ENCODE measurements around the gene MRPS6. TPM values are rescaled to one million over a fixed set of nuclear protein-coding genes. Genes with fewer than 3 reads are reported as not detected.
A peak's percentile ranks its signal among the peaks of the same experiment; 100 is the strongest.

The MRPS6 gene
- total and polyA plus RNA-seq, 7 donors, result 41.0 to 118 (median 78.8) TPM

- TF ChIP-seq EP300 (IDR thresholded peaks at IDR 0.05) (no peak), POLR2A (IDR thresholded peaks at IDR 0.05) (no peak), POLR2AphosphoS5 (IDR thresholded peaks at IDR 0.05) (no peak), CTCF (IDR thresholded peaks at IDR 0.05) (no peak)
- no peaks in the 10 kb centered on the region for H3K27me3 ChIP-seq
- H3K36me3 ChIP-seq, result no peaks in the 10 kb centered on the region
- WGBS, 2 donors, result 93% methylated on average over 15 of the region's 15 CpGs
- intact Hi-C loops (cut with DNase I), result no loop called here
- peak; percentile 48 for DNase-seq
- no peak overlapping the region for H3K27ac ChIP-seq
- H3K9me3 ChIP-seq, result no peaks in the 10 kb centered on the region
- no peak overlapping the region for H3K4me3 ChIP-seq
- peaks cover 0 to 21% (median 12%) of the 10 kb centered on the region in 4 donors for H3K4me1 ChIP-seq
Measured at GRCh38 chr21:34185026-34185750, 111.8 kb downstream of the MRPS6 start.

- Histone ChIP-seq H3K27me3 (no peaks in the 10 kb centered on the region), H3K27ac (no peak overlapping the region), H3K36me3 (no peaks in the 10 kb centered on the region), H3K9me3 (no peaks in the 10 kb centered on the region), H3K4me1 (peaks cover 0 to 14% (median 9%) of the 10 kb centered on the region in 4 donors), H3K4me3 (no peak overlapping the region)
- no peak for TF ChIP-seq POLR2AphosphoS5 (IDR thresholded peaks at IDR 0.05)
- no peak for TF ChIP-seq POLR2A (IDR thresholded peaks at IDR 0.05)
- TF ChIP-seq EP300 (IDR thresholded peaks at IDR 0.05), result no peak
- TF ChIP-seq CTCF (IDR thresholded peaks at IDR 0.05), result no peak
- intact Hi-C loops (cut with DNase I), result no loop called here
- WGBS, 2 donors, result 85 to 90% methylated on average over 12 of the region's 12 CpGs
- no peak for DNase-seq
Measured at GRCh38 chr21:34186109-34186719, 112.8 kb downstream of the MRPS6 start.

GRCh38 chr21:34187935-34188334 lies 114.6 kb downstream of the MRPS6 start:
- no peaks in the 10 kb centered on the region for H3K27me3 ChIP-seq
- no peaks in the 10 kb centered on the region for H3K9me3 ChIP-seq
- WGBS, 2 donors, result 89 to 95% methylated on average over 6 of the region's 6 CpGs
- H3K36me3 ChIP-seq, result no peaks in the 10 kb centered on the region
- H3K4me1 ChIP-seq, result peaks cover 0 to 14% (median 9%) of the 10 kb centered on the region in 4 donors
- no peak overlapping the region for H3K27ac ChIP-seq
- DNase-seq, result no peak
- intact Hi-C loops (cut with DNase I), result no loop called here
- TF ChIP-seq CTCF (IDR thresholded peaks at IDR 0.05) (no peak), POLR2AphosphoS5 (IDR thresholded peaks at IDR 0.05) (peak in 1 of 4 donors; percentile 17)
- H3K4me3 ChIP-seq, result no peak overlapping the region

GRCh38 chr21:34189506-34189905 lies 116.1 kb downstream of the MRPS6 start:
- H3K27me3 ChIP-seq, result no peaks in the 10 kb centered on the region
- no peak overlapping the region for H3K4me3 ChIP-seq
- TF ChIP-seq CTCF (IDR thresholded peaks at IDR 0.05) (no peak), POLR2AphosphoS5 (IDR thresholded peaks at IDR 0.05) (no peak), POLR2A (IDR thresholded peaks at IDR 0.05) (no peak), EP300 (IDR thresholded peaks at IDR 0.05) (no peak)
- DNase-seq, result no peak
- no peaks in the 10 kb centered on the region for H3K9me3 ChIP-seq
- no peaks in the 10 kb centered on the region for H3K4me1 ChIP-seq
- 81 to 89% methylated on average over 3 of the region's 3 CpGs for WGBS, 2 donors
- no peaks in the 10 kb centered on the region for H3K36me3 ChIP-seq
- intact Hi-C loops (cut with DNase I), result no loop called here
- no peak overlapping the region for H3K27ac ChIP-seq
